ENCODE results near the gene SYT9. TPM values are rescaled to one million over a fixed set of nuclear protein-coding genes. Genes with fewer than 3 reads are reported as not detected.

SYT9 gene
- total and polyA plus RNA-seq, 2 experiments from 2014 or later, result not detected

- in situ Hi-C loops (cut with MboI), result no loop called here
- TF ChIP-seq EZH2 (IDR thresholded peaks at IDR 0.05; ENCODE audit: insufficient read depth, poor library complexity, severe bottlenecking), result no peak
- TF ChIP-seq EZH2phosphoT487 (IDR thresholded peaks at IDR 0.05; ENCODE audit: insufficient read depth, low read depth), result no peak
- H3K9ac ChIP-seq, result no peak overlapping the region
- DNase-seq, result no peak
- H3K4me2 ChIP-seq (ENCODE audit: unreplicated experiment), result no peak overlapping the region
- no peak overlapping the region for H3K4me3 ChIP-seq
- 35 to 41% methylated on average over 4 of the region's 4 CpGs for WGBS, 2 experiments (ENCODE audit: low coverage in 1 of 2, low lambda C conversion rate in 2 of 2, missing lambda C conversion rate in 2 of 2)
- no peaks in the 10 kb centered on the region for H4K20me1 ChIP-seq (ENCODE audit: insufficient read depth)
- H3K79me2 ChIP-seq (ENCODE audit: insufficient read depth), result no peaks in the 10 kb centered on the region
- H2AFZ ChIP-seq, result no peak overlapping the region
- H3K27me3 ChIP-seq (replicated peaks; ENCODE audit: insufficient read depth), result 0 out of 2 replicates have a peak, but pooled peaks cover 4% of the 10 kb centered on the region
- no peaks in the 10 kb centered on the region for H3K4me1 ChIP-seq (ENCODE audit: insufficient read depth)
- H3K9me3 ChIP-seq (ENCODE audit: low read depth), result no peaks in the 10 kb centered on the region
- H3F3A ChIP-seq (ENCODE audit: insufficient read depth), result no peaks in the 10 kb centered on the region
- H3K9me2 ChIP-seq (ENCODE audit: insufficient read depth), result no peaks in the 10 kb centered on the region
- H3K27ac ChIP-seq, result no peak overlapping the region
- H3K36me3 ChIP-seq (ENCODE audit: low read depth), result no peaks in the 10 kb centered on the region
Measured at GRCh38 chr11:7416080-7416479, 164.4 kb downstream of the SYT9 start.

GRCh38 chr11:7417328-7417727 is 165.6 kb downstream of the SYT9 start:
- H3K27me3 ChIP-seq (replicated peaks; ENCODE audit: insufficient read depth), result no peaks in the 10 kb centered on the region
- no peak overlapping the region for H3K9ac ChIP-seq
- H3K4me2 ChIP-seq (ENCODE audit: unreplicated experiment), result no peak overlapping the region
- no peaks in the 10 kb centered on the region for H3K36me3 ChIP-seq (ENCODE audit: low read depth)
- in situ Hi-C loops (cut with MboI), result no loop called here
- H3K4me1 ChIP-seq (ENCODE audit: insufficient read depth), result no peaks in the 10 kb centered on the region
- H2AFZ ChIP-seq, result no peak overlapping the region
- DNase-seq, result no peak
- H3K4me3 ChIP-seq, result no peak overlapping the region
- H3K79me2 ChIP-seq (ENCODE audit: insufficient read depth), result no peaks in the 10 kb centered on the region
- no peaks in the 10 kb centered on the region for H3F3A ChIP-seq (ENCODE audit: insufficient read depth)
- no peaks in the 10 kb centered on the region for H4K20me1 ChIP-seq (ENCODE audit: insufficient read depth)
- TF ChIP-seq EZH2 (IDR thresholded peaks at IDR 0.05; ENCODE audit: insufficient read depth, poor library complexity, severe bottlenecking) (no peak), EZH2phosphoT487 (IDR thresholded peaks at IDR 0.05; ENCODE audit: insufficient read depth, low read depth) (no peak)
- no peaks in the 10 kb centered on the region for H3K9me2 ChIP-seq (ENCODE audit: insufficient read depth)
- H3K9me3 ChIP-seq (ENCODE audit: low read depth), result no peaks in the 10 kb centered on the region
- H3K27ac ChIP-seq, result no peak overlapping the region

GRCh38 chr11:7418061-7418460 is 166.4 kb downstream of the SYT9 start:
- no peaks in the 10 kb centered on the region for H3F3A ChIP-seq (ENCODE audit: insufficient read depth)
- in situ Hi-C loops (cut with MboI), result no loop called here
- H3K4me3 ChIP-seq, result no peak overlapping the region
- no peaks in the 10 kb centered on the region for H3K36me3 ChIP-seq (ENCODE audit: low read depth)
- TF ChIP-seq EZH2phosphoT487 (IDR thresholded peaks at IDR 0.05; ENCODE audit: insufficient read depth, low read depth) (no peak), EZH2 (IDR thresholded peaks at IDR 0.05; ENCODE audit: insufficient read depth, poor library complexity, severe bottlenecking) (no peak)
- no peaks in the 10 kb centered on the region for H3K9me3 ChIP-seq (ENCODE audit: low read depth)
- WGBS, 2 experiments (ENCODE audit: low coverage in 1 of 2, low lambda C conversion rate in 2 of 2, missing lambda C conversion rate in 2 of 2), result 59 to 68% methylated on average over 3 of the region's 3 CpGs
- H3K9ac ChIP-seq, result no peak overlapping the region
- H3K79me2 ChIP-seq (ENCODE audit: insufficient read depth), result no peaks in the 10 kb centered on the region
- H3K27me3 ChIP-seq (replicated peaks; ENCODE audit: insufficient read depth), result no peaks in the 10 kb centered on the region
- DNase-seq, result no peak
- H3K27ac ChIP-seq, result no peak overlapping the region
- no peak overlapping the region for H2AFZ ChIP-seq
- no peaks in the 10 kb centered on the region for H3K4me1 ChIP-seq (ENCODE audit: insufficient read depth)
- H3K4me2 ChIP-seq (ENCODE audit: unreplicated experiment), result no peak overlapping the region
- H4K20me1 ChIP-seq (ENCODE audit: insufficient read depth), result no peaks in the 10 kb centered on the region
- no peaks in the 10 kb centered on the region for H3K9me2 ChIP-seq (ENCODE audit: insufficient read depth)

- Histone ChIP-seq H3K36me3 (ENCODE audit: low read depth) (no peaks in the 10 kb centered on the region), H3K9ac (no peak overlapping the region), H4K20me1 (ENCODE audit: insufficient read depth) (no peaks in the 10 kb centered on the region), H3K79me2 (ENCODE audit: insufficient read depth) (no peaks in the 10 kb centered on the region), H3K9me3 (ENCODE audit: low read depth) (no peaks in the 10 kb centered on the region), H3F3A (ENCODE audit: insufficient read depth) (no peaks in the 10 kb centered on the region), H3K9me2 (ENCODE audit: insufficient read depth) (no peaks in the 10 kb centered on the region), H3K4me3 (no peak overlapping the region), H3K4me1 (ENCODE audit: insufficient read depth) (no peaks in the 10 kb centered on the region), H3K27ac (no peak overlapping the region), H2AFZ (no peak overlapping the region), H3K4me2 (ENCODE audit: unreplicated experiment) (no peak overlapping the region), H3K27me3 (replicated peaks; ENCODE audit: insufficient read depth) (no peaks in the 10 kb centered on the region)
- 42 to 48% methylated on average over 2 of the region's 2 CpGs for WGBS, 2 experiments (ENCODE audit: low coverage in 1 of 2, low lambda C conversion rate in 2 of 2, missing lambda C conversion rate in 2 of 2)
- in situ Hi-C loops (cut with MboI), result no loop called here
- TF ChIP-seq EZH2phosphoT487 (IDR thresholded peaks at IDR 0.05; ENCODE audit: insufficient read depth, low read depth), result no peak
- TF ChIP-seq EZH2 (IDR thresholded peaks at IDR 0.05; ENCODE audit: insufficient read depth, poor library complexity, severe bottlenecking), result no peak
- no peak for DNase-seq
Measured at GRCh38 chr11:7418906-7419305, 167.2 kb downstream of the SYT9 start.

GRCh38 chr11:7421136-7421535 is 169.4 kb downstream of the SYT9 start:
- H3K27ac ChIP-seq, result no peak overlapping the region
- no peaks in the 10 kb centered on the region for H3K27me3 ChIP-seq (replicated peaks; ENCODE audit: insufficient read depth)
- no peaks in the 10 kb centered on the region for H4K20me1 ChIP-seq (ENCODE audit: insufficient read depth)
- H3F3A ChIP-seq (ENCODE audit: insufficient read depth), result no peaks in the 10 kb centered on the region
- no peaks in the 10 kb centered on the region for H3K4me1 ChIP-seq (ENCODE audit: insufficient read depth)
- H3K9ac ChIP-seq, result no peak overlapping the region
- H3K4me3 ChIP-seq, result no peak overlapping the region
- H3K79me2 ChIP-seq (ENCODE audit: insufficient read depth), result no peaks in the 10 kb centered on the region
- no peak overlapping the region for H2AFZ ChIP-seq
- in situ Hi-C loops (cut with MboI), result no loop called here
- TF ChIP-seq EZH2phosphoT487 (IDR thresholded peaks at IDR 0.05; ENCODE audit: insufficient read depth, low read depth) (no peak), EZH2 (IDR thresholded peaks at IDR 0.05; ENCODE audit: insufficient read depth, poor library complexity, severe bottlenecking) (no peak)
- H3K36me3 ChIP-seq (ENCODE audit: low read depth), result no peaks in the 10 kb centered on the region
- 43 to 53% methylated on average over 1 of the region's 1 CpG for WGBS, 2 experiments (ENCODE audit: low coverage in 1 of 2, low lambda C conversion rate in 2 of 2, missing lambda C conversion rate in 2 of 2)
- no peak overlapping the region for H3K4me2 ChIP-seq (ENCODE audit: unreplicated experiment)
- no peak for DNase-seq
- H3K9me2 ChIP-seq (ENCODE audit: insufficient read depth), result no peaks in the 10 kb centered on the region
- no peaks in the 10 kb centered on the region for H3K9me3 ChIP-seq (ENCODE audit: low read depth)
